ENCODE measurements around the gene LCMT1.
A peak's percentile ranks its signal among the peaks of the same experiment; 100 is the strongest.
"Not testable (repeated sequence)": the region's sequence is repeated elsewhere in the genome, so short reads cannot be mapped to it uniquely, and the experiment has no call there.

Gene LCMT1

DNA sequence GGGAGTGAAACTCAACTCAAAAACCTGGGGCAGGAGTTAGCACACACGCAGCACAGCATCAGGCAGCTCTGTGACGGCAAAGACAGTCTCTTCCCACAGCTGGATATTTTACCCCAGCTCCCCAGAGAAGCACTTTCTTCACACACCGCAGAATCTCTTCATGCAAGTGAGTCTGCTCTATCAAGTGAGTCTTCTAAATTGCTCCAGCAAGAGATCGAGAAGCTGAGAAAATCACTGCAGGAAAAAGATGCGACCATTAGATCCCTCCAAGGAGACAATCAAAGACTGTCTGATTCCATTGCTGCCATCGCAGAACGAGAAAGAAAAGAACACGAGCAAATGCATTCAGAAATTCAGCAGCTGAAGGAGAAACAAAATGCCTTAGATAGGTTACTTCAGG, 16.9 kb upstream of the LCMT1 start:
- no peak for DNase-seq

- DNase-seq, result no peak
These were observed 15.9 kb upstream of the LCMT1 start for GRCh38 chr16:25095636-25096035.

DNA sequence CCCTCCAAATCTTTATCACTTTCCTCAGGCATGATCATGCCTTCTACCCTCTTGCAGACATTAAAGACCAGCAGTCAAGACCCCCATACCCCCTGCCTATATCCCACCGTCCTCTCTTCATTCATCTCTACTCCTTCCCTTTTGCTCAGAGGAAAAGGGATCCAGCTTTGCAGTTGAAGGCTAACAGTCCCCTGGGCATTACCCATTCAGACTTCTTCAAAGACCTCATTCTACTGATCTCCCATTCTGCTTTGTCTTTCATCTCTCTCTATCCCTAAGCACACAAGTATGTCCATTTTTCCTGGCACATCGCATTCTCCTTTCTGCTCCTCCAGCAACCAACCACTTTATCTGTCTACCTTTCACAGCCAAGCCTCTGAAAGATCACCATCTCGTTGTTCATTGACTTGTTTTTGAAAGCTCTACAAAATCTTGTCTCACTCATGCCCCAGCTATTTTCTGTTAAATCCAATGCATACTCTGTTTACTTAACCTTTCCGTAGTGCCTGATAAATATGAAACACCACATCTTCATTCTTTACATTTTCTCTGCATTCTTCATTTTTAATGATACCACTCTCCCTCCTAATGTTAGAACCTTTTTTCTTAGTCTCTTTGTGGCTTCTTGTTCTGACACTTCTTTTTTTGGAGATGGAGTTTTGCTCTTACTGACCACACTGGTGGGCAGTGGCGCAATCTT, 14.1 kb upstream of the LCMT1 start:
- no peak for DNase-seq

DNA sequence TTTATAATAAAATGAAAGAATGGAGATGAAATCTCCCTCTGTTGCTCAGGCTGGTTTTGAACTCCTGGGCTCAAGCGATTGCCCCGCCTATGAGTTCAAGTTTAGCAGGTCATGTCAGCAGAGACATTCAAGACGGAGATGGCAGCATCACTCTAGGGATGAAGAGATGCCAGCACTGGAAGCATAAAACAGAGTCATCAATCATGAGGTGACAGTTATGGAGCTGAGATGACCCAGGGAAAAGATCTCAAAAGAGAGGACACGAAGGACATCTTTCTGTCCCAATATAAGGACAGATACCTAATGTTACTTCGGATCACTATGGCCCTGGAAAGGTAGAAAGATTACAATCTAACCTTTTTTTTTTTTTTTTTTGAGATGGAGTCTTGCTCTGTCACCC, 11.0 kb upstream of the LCMT1 start:
- no peak for DNase-seq

GRCh38 chr16:25106567-25107465, 4.7 kb upstream of the LCMT1 start:
- DNase-seq, result peak; percentile 55 to 98 (median 88)

- peak in 5 of 56 donors; percentile 21 to 38 (median 35) for DNase-seq
These were observed 4.1 kb upstream of the LCMT1 start for GRCh38 chr16:25107466-25107792.

DNA sequence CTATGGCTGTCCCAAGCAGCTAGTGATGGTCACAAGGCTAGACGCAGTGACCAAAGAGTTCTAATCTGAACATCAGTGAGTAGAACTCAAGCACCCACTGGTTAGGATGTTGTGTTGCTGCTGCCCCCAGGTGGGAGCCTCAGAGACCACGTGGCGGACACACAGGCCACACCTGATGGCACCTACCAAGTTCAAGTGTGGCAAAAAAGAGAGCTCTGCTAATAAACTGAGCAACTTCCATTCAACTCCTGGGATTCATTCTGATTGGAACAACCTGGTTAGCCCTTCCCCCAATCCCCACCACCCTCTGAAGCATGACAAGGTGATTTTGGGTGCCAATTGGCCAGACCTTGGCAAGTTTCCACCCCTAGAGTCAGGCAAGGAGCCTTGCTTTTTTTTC, 3.5 kb upstream of the LCMT1 start:
- no peak for DNase-seq

DNA sequence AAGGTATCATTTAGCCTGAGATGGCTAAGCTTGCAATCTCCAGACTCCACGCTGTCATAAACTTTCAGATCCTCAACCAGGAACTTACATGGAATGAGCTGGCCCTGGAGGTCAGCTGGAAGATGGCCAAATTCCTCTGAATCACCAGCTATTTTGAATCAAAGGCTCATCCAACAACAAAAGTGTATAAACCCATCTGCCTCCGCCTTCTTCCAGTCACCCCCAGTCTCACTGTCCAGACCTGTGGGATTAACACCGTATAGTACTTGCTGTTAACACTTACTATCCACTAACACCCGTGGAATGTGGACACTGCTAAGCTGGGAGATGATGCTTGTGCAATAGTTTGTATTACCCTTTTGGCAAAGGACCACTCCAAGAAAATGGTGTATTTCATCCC, 1.9 kb upstream of the LCMT1 start:
- DNase-seq, result peak in 1 of 56 donors; percentile 7

- peak in 1 of 56 donors; percentile 1 for DNase-seq
These were observed 1.1 kb upstream of the LCMT1 start for GRCh38 chr16:25110387-25110947.

DNA sequence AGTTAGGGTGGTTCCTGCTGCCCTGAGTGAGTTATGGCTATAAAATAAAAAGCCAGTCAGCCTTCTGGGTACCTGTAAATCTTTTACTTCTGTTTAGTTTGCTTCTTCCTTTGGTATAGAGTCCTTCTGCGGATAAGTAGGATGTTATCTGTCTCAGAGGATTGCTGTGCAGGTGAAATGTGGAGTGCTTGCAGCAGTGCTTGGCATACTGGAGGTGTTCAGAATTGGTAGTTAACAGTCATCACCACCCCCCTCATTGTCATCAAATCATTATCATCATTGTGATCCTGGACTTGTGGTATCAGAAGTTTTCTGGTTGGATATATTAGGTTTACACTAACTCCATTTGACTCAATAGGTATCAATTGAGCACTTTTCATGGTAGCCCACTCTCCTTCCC, 2.6 kb downstream of the LCMT1 start:
- no peak for DNase-seq

DNA sequence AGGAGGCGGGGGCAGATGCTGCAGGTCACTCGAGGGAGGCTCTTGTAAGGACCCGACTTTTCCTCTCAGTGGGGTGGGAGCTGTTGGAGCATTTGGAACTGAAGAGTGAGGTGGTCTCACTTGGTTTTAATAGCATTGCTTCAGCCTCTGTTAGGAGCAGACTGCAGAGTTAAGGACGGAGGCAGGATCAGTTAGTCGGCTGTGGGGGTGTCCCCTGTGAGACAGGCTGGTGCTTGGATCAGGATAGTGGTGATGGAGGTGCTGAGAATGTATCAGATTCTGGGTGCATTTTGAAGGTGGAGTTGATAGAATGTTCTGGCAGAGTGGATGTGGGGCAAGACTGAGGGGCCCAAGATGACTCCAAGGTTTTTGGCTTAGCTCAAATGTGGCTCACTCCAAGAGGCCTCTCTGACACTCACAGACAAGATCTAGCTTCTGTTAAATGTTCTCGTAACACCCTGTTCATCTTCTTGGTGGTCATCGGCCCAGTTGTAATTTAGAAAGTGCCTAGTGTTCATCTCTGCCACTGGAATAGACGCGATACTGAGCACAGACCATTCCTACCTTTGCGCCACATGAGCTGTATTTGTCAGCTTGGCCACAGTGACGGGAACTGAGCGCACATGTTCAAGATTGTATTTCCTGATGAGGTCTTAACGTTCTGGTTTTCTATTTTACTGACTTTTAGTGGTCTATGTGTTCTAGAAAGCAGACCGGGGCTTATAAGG, 7.5 kb downstream of the LCMT1 start:
- no peak for DNase-seq

GRCh38 chr16:25121824-25122600, 10.5 kb downstream of the LCMT1 start:
- no peak for DNase-seq

DNA sequence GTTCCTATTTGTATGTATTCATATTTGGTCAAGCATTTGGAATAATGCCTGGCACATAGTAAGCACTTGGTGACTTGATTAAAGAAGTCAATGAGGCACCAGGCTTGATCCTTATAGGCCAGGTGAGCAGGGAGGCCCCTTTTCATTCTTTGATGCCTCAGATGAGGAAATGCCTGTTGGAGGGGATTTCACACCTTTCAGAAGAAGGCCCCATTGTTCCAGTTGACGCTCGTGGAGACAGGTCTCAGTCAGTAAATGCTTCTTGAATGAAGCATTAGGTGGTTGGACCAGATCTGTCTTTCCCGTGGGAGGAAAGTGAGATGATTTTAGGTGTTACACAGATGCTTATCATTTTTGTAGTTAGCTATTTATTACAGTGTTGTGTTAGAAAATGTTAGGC, 13.0 kb downstream of the LCMT1 start:
- no peak for DNase-seq

DNA sequence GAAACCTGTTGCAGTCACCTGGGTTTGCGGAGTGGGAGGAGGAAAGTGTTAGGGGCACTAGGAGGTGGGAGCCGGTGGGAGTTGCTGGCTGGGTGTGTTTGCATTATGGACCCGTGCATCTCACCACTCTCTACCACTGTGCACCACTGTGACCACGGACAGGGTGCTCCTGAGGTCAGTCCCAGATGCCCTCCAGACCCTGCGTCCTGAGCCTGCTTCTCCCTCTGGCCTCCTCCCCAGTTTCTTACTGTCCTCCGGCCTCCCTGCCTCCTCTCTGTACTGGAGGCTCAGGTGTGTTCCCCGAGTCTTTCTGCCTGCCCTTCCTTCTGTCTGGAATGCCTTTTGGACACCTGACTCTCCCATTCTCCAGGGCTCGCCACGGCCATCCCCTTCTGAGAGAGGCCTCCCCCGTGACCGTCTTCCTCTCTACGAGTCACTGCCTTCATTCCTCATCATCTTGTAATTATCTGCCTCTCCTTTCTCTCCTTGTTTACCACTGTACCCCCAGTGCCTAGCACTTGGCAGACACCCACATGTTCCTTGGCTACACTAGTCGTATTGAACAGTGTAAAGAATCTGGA, 14.6 kb downstream of the LCMT1 start:
- DNase-seq, result not testable (repeated sequence)

DNA sequence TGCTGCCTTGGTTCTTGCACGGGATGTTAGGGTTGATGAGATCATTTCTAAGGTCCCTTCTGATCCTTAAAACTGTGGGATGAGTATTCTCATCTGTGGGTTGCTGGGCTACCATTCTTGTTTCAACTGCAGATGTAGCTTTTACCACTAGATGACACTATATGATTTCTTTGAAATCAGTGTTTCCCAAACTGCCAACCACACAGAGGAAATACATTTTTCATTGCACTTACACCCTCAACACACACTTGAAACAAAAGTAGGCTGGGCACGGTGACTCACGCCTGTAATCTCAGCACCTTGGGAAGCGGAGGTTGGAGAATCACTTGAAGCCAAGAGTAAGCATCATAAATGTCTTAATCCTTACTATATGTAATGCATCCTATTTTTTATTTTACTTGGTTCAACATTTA, 15.3 kb downstream of the LCMT1 start:
- peak in 8 of 56 donors; percentile 4 to 36 (median 14) for DNase-seq

DNA sequence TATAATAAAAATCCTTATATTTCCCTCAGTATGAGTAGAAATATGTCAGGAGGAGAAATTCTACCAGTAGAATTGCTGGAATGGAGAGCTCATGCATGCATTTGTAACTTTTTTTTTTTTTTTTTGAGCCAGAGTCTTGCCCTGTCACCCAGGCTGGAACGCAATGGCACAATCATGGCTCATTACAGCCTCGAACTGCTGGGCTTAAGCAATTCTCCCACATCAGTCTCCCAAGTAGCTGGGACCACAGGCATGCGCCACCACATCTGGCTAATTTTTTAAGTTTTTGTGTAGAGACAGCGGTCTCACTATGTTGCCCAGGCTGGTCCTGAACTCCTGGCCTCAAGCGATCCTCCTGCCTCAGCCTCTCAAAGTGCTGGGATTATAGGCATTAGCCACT, 21.2 kb downstream of the LCMT1 start:
- not testable (repeated sequence) for DNase-seq

DNA sequence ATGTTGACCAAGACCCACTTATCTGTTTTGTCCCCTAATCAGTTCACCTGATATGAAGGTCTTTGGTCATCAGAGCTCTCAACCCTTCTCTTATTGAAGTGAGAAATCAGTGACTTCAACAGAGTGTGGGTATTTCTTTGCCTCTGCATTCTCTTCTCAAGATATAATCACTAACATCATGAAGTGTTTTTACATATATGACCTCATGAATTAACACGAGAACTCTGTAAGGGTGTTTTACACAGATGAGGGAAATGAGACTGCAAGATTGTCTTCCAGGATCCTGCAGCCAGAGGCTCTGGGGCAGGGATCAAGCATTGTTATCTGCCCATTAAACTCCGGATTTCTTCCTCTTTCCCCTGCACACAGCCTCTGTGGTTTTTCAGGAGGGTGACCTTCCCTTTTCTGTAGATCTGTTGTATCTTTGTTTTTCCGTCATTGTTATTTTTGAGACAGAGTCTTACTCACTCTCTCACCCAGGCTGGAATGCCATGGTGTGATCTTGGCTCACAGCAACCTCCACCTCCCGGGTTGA, 22.7 kb downstream of the LCMT1 start:
- no peak for DNase-seq

GRCh38 chr16:25135254-25135878, 23.8 kb downstream of the LCMT1 start:
- no peak for DNase-seq

DNA sequence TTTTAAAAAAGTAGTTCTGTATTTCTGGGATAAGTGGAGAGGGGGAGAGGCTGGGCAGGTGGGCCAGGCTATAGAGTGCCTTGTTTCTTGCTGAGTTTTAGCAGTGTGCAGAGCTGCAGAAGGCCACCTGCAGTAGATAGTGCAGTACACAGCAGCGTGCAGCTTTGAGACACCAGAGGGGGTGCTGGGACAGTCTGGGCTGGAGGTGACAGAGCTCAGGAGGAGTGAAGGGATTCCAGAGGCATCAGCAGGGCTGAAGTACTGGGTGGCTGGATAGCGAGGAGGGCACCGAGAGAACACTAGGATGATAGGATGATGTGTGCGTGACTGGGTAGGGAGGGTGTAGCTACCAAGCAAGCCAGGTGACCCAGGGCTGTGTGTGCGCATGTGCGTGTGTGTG, 26.6 kb downstream of the LCMT1 start:
- DNase-seq, result no peak

DNA sequence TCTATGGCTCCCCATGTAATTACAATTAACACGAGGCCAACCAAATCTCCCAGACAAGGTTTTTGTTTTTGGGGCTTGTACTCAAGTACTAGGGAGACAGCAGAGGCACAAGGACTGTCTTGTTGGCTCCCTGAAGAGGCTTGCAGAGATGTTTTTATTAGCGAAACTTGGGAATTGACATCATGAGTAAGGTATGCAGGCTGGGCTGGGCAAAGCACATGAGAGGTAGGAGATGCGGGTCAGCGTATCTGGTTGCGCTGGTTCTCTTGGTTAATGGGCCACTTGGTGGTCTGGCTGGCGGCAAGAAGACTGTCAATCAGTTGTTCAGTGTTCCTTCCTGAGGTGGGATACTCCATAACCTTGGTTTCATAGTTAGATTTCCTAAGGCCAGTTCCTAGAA, 28.9 kb downstream of the LCMT1 start:
- DNase-seq, result no peak

All from amygdala (tissue), 56 donors.